NCI-H524 treated with DMSO at 0.1 percent for 48 hours (cell line): ENCODE measurements around the gene RAB11FIP3.

ENCODE experiments used
- DNase-seq: peaks from one replicate; lab custom pipeline; 2025; lab: John Stamatoyannopoulos, UW

Gene RAB11FIP3

DNA sequence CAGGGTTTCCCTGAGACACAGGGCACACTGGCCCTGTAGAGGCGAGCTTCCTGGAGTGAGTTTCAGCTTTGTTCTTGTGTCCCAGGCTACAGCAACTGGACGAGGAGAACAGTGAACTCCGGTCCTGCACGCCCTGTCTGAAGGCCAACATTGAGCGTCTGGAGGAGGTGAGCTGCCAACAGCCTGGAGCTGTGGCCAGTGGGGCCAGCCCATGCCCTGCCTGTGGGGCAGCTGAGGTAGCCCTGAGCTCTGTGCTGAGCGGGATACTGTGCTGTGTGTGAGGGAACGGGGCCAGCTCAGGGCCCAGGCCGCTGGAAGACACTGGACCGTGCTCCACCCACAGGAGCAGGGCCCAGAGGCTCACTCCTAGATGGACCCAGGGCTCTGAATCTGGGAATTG is 93.4 kb downstream of the RAB11FIP3 start:
- DNase-seq = no peak

- DNase-seq = no peak
These were observed 94.0 kb downstream of the RAB11FIP3 start for GRCh38 chr16:519425-519824.

GRCh38 chr16:519841-520687 is 94.6 kb downstream of the RAB11FIP3 start:
- no peak for DNase-seq

DNA sequence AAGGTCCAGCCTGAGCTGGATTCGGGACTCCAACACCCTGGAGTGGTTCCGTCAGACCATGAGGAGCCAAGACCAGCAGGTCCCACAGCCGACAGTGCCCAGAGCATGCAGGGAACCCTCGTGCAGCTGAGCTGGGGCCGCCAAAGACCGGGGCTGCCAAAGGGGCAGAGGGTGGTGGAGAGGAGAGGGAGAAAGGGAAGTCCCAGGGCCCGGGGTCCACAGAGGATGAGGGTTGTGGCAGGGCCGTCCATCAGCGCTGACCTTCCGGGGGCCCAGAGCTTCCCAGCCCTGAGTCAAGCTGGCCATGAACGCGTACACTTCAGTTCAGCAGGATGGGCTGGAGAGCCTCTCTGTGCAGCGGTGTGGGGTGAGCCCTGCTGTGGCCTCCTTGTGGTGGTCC is 95.4 kb downstream of the RAB11FIP3 start:
- DNase-seq = no peak

DNA sequence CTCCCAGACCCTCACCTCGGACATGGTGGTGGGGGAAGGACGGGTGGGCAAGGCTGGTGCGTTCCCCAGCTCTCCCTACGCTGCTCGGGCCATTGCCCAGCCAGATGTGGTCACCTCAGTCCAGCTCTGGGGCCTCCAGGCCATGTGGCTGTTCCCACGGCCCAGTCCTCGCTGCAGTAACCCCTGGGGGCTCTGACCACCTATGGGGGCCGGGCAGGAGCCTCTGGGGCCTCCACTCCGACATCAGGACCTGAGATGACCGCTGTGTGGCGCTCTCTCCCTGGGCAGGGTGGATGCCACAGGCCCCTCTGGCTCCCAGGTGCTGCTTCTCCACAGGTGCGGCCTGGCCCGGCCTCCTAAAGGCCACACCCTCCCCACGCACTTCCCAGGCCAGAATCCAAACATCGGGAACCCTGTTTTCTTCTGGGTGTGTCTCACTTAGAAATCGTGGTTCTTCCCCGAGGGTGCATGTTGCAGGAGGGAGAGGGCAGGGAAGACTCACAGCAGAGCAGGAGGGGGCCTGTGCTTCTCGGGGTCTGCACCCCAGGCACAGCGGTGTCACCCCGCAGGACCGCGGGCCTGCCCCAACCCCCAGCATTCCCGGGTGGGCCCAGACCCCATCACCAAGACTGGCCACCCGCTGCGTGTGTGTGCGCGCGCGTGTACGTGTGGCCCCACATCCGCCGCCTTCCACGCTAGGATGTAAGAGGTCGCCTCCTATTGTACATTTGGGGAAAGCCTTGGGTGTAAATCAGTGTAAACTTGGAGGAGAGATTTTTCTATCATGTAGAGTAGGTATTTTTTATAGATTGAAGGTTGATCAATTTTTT is 96.1 kb downstream of the RAB11FIP3 start:
- DNase-seq = no peak

- DNase-seq = no peak
These were observed 97.1 kb downstream of the RAB11FIP3 start for GRCh38 chr16:522320-523096.

GRCh38 chr16:523097-523741 is 97.8 kb downstream of the RAB11FIP3 start:
- no peak for DNase-seq

- DNase-seq = no peak
These were observed 99.0 kb downstream of the RAB11FIP3 start for GRCh38 chr16:524274-525040.

GRCh38 chr16:525123-525519 is 99.7 kb downstream of the RAB11FIP3 start:
- no peak for DNase-seq

GRCh38 chr16:525520-526180 is 100.2 kb downstream of the RAB11FIP3 start:
- DNase-seq = no peak

- no peak for DNase-seq
These were observed 100.9 kb downstream of the RAB11FIP3 start for GRCh38 chr16:526181-527014.

DNA sequence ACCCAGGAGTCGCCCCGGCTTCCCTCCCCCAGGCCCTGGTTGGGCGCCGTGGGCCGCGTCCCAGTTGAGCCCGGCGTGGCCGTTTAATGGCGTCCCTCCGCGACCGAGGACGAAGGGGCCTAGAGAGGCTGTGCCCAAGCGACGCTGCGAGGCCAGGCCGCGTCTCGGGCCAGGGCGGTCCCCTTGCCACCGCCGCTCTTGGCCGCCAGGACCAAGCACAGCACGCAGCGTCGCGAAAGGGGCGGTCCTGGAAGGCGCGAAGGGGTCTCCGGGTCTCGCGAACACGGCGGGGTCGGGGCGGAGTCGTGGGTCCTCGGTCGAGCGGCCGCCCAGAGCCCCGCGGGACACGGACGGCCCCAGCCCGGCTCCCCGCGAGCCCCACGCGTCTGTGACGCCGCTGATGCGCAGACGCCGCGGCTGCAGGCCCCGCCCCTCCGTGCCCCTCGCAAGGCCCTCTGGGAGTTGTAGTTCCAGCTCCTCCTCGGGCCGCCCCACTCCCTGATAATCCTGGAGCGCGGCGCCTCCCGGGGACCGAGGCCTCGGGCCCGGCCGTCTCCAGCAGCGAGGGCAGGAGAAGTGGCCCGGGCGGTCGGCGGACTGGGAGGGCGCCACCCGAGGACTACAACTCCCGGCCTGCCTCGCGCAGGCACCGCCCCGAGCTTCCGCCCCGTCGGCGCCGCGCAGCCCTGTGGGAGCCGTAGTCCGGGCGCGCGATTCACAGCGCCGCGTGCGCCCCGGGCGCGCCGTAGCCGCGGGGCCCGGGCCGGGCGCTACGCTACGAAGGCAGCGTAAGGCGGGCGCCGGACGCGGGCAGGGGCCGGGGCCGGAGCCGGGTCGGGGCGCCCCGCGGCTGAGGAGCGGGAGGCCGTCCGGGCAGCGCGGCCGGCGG is 101.8 kb downstream of the RAB11FIP3 start, which contains the start of gene CAPN15:
Gene CAPN15, plus strand, starts transcription at position 698 of the 889 bp plus-strand sequence. CDS start 19,127 bp downstream, outside the sequence.
- DNase-seq = peak; percentile 50

GRCh38 chr16:528111-529011 is 102.9 kb downstream of the RAB11FIP3 start:
- DNase-seq = no peak

DNA sequence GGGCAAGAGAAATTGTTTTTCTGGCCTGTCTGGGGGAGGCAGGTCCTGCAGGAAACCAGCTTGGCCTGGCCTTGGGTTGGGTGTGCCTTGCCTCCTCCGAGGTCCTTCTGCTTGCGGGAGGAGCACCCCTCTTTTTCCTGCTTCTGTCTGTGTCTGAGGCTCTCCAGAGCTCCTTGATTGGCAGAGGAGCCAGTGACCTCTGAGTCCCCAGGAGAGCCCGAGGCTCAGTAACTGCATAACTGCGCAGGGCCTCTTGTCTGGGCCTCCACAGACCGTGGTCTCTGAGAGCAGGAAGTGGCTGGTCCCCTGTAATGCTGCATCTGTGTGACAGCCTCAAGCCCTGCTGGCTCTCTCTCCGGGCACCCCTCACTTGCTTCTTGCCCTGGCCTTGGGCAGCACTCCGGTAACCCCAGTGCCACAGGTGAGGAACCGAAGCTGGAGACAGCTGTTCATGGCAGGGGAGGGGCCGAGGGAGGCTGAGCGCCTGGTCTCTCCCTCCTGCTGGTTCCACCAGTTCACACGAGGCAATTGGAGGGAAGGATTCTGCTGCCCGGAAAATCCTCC is 103.6 kb downstream of the RAB11FIP3 start:
- no peak for DNase-seq

- no peak for DNase-seq
These were observed 104.8 kb downstream of the RAB11FIP3 start for GRCh38 chr16:530111-530817.

DNA sequence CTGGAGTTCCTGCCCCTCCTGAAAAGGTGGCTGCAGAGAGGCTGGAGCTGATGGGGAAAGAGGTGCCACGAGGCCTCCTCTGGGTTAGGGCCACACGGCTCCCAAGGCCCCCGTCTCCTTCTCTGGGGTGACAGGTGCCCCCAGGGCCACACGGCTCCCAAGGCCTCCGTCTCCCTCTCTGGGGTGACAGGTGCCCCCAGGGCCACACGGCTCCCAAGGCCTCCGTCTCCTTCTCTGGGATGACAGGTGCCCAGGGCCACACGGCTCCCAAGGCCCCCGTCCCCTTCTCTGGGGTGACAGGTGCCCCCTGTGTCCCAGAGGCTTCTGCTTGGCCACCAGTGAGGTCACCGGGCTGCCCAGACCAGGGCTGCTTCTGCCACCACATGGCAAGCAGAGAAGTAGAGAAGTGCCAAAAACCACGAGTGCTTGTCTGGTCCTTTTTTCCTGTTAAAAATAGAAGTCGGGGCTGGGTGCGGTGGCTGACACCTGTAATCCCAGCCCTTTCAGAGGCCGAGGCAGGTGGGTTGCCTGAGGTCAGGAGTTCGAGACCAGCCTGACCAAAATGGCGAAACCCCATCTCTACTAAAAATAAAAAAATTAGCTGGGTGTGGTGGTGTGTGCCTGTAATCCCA is 106.2 kb downstream of the RAB11FIP3 start:
- no peak for DNase-seq
